ENCODE measurements around the gene FBXL2.

Gene FBXL2

GRCh38 chr3:33424606-33425452 is 147.6 kb downstream of the FBXL2 start:
- Histone ChIP-seq H3K4me3 (IDR thresholded peaks at IDR 0.05; ENCODE audit: insufficient read depth, low read depth, low read length) (no peak overlapping the region), H2AFZ (ENCODE audit: low read depth) (no peak overlapping the region), H3K27me3 (ENCODE audit: insufficient read depth, low read depth) (no peaks in the 10 kb centered on the region), H3K4me1 (ENCODE audit: low read depth, poor library complexity, severe bottlenecking) (peaks cover 21% of the 10 kb centered on the region), H3K79me2 (ENCODE audit: insufficient read depth, low read depth) (peaks cover 44% of the 10 kb centered on the region), H3K4me2 (no peak overlapping the region), H3K36me3 (ENCODE audit: insufficient read depth) (no peaks in the 10 kb centered on the region), H3K9ac (no peak overlapping the region), H4K20me1 (ENCODE audit: insufficient read depth) (peaks cover 15% of the 10 kb centered on the region), H3K27ac (no peak overlapping the region)
- TF ChIP-seq CTCF (conservative IDR thresholded peaks at IDR 0.05; ENCODE audit: low read depth, low read length): no peak

GRCh38 chr3:33425453-33425852 is 148.2 kb downstream of the FBXL2 start:
- H3K4me2 ChIP-seq: no peak overlapping the region
- H3K9ac ChIP-seq: no peak overlapping the region
- H3K27ac ChIP-seq: no peak overlapping the region
- no peak overlapping the region for H2AFZ ChIP-seq (ENCODE audit: low read depth)
- H3K4me1 ChIP-seq (ENCODE audit: low read depth, poor library complexity, severe bottlenecking): peaks cover 21% of the 10 kb centered on the region
- H3K27me3 ChIP-seq (ENCODE audit: insufficient read depth, low read depth): no peaks in the 10 kb centered on the region
- no peaks in the 10 kb centered on the region for H3K36me3 ChIP-seq (ENCODE audit: insufficient read depth)
- no peak overlapping the region for H3K4me3 ChIP-seq (IDR thresholded peaks at IDR 0.05; ENCODE audit: insufficient read depth, low read depth, low read length)
- TF ChIP-seq CTCF (conservative IDR thresholded peaks at IDR 0.05; ENCODE audit: low read depth, low read length): no peak
- peaks cover 50% of the 10 kb centered on the region for H3K79me2 ChIP-seq (ENCODE audit: insufficient read depth, low read depth)
- H4K20me1 ChIP-seq (ENCODE audit: insufficient read depth): peaks cover 21% of the 10 kb centered on the region

GRCh38 chr3:33426068-33426467 is 148.8 kb downstream of the FBXL2 start:
- Histone ChIP-seq H3K4me1 (ENCODE audit: low read depth, poor library complexity, severe bottlenecking) (peaks cover 23% of the 10 kb centered on the region), H3K4me3 (IDR thresholded peaks at IDR 0.05; ENCODE audit: insufficient read depth, low read depth, low read length) (no peak overlapping the region), H3K27me3 (ENCODE audit: insufficient read depth, low read depth) (no peaks in the 10 kb centered on the region), H3K27ac (no peak overlapping the region), H4K20me1 (ENCODE audit: insufficient read depth) (peaks cover 25% of the 10 kb centered on the region), H2AFZ (ENCODE audit: low read depth) (no peak overlapping the region), H3K36me3 (ENCODE audit: insufficient read depth) (no peaks in the 10 kb centered on the region), H3K9ac (no peak overlapping the region), H3K4me2 (no peak overlapping the region), H3K79me2 (ENCODE audit: insufficient read depth, low read depth) (peaks cover 56% of the 10 kb centered on the region)
- TF ChIP-seq CTCF (conservative IDR thresholded peaks at IDR 0.05; ENCODE audit: low read depth, low read length): no peak

GRCh38 chr3:33426630-33427317 is 149.5 kb downstream of the FBXL2 start:
- H4K20me1 ChIP-seq (ENCODE audit: insufficient read depth): peaks cover 28% of the 10 kb centered on the region
- peaks cover 28% of the 10 kb centered on the region for H3K4me1 ChIP-seq (ENCODE audit: low read depth, poor library complexity, severe bottlenecking)
- H3K79me2 ChIP-seq (ENCODE audit: insufficient read depth, low read depth): peaks cover 63% of the 10 kb centered on the region
- no peak overlapping the region for H3K9ac ChIP-seq
- H3K27me3 ChIP-seq (ENCODE audit: insufficient read depth, low read depth): no peaks in the 10 kb centered on the region
- H2AFZ ChIP-seq (ENCODE audit: low read depth): no peak overlapping the region
- no peak overlapping the region for H3K4me3 ChIP-seq (IDR thresholded peaks at IDR 0.05; ENCODE audit: insufficient read depth, low read depth, low read length)
- no peak overlapping the region for H3K4me2 ChIP-seq
- H3K36me3 ChIP-seq (ENCODE audit: insufficient read depth): no peaks in the 10 kb centered on the region
- no peak for TF ChIP-seq CTCF (conservative IDR thresholded peaks at IDR 0.05; ENCODE audit: low read depth, low read length)
- no peak overlapping the region for H3K27ac ChIP-seq

All from KMS-11 (cell line).